WTC11 (cell line): ENCODE data around the gene GGT6.

ENCODE experiments used
- CREM ChIP-seq: sonication (generic); formaldehyde crosslinking; IDR thresholded peaks from 2 replicates; pipeline ENCODE4 v1.8.1; 2022; ENCODE audit warnings: mild to moderate bottlenecking, missing genetic modification reagents, moderate library complexity
- CTCF ChIP-seq: fragments of 200-600 bp; IDR thresholded peaks from 2 replicates; pipeline ENCODE4 v1.8.0; 2022; ENCODE audit warnings: antibody characterized with exemption
- FOXP4 ChIP-seq: sonication (generic); formaldehyde crosslinking; IDR thresholded peaks from 2 replicates; pipeline ENCODE4 v1.8.0; 2022; ENCODE audit warnings: mild to moderate bottlenecking, missing genetic modification reagents
- NFYB ChIP-seq: sonication (generic); formaldehyde crosslinking; conservative IDR thresholded peaks from 2 replicates; pipeline ENCODE4 v1.8.0; 2022; ENCODE audit warnings: low read depth, missing genetic modification reagents
- ZNF121 ChIP-seq: sonication (generic); formaldehyde crosslinking; IDR thresholded peaks from 2 replicates; pipeline ENCODE4 v1.8.0; 2023; ENCODE audit warnings: missing genetic modification reagents
- TF ChIP-seq, protein P1 (sequence below): sonication (generic); formaldehyde crosslinking; IDR thresholded peaks from 2 replicates; pipeline ENCODE4 v1.8.0; 2022; ENCODE audit warnings: mild to moderate bottlenecking, missing genetic modification reagents
- TF ChIP-seq, protein P2 (sequence below): sonication (generic); formaldehyde crosslinking; IDR thresholded peaks from 2 replicates; pipeline ENCODE4 v1.8.1; 2022; ENCODE audit warnings: mild to moderate bottlenecking, missing genetic modification reagents, moderate library complexity, borderline replicate concordance
- TF ChIP-seq, protein P3 (sequence below): sonication (generic); formaldehyde crosslinking; IDR thresholded peaks from 2 replicates; pipeline ENCODE4 v1.8.1; 2022; ENCODE audit warnings: mild to moderate bottlenecking, moderate library complexity, missing genetic modification reagents
- TF ChIP-seq, protein P4 (sequence below): fragments of 250-450 bp; sonication (Bioruptor Pico); IDR thresholded peaks from 2 replicates; pipeline ENCODE4 v2.1.2; 2022; ENCODE audit warnings: mild to moderate bottlenecking, moderate library complexity
- TF ChIP-seq, protein P5 (sequence below): sonication (generic); formaldehyde crosslinking; IDR thresholded peaks from 2 replicates; pipeline ENCODE4 v1.8.1; 2022; ENCODE audit warnings: low read depth, missing genetic modification reagents, borderline replicate concordance

DNA sequence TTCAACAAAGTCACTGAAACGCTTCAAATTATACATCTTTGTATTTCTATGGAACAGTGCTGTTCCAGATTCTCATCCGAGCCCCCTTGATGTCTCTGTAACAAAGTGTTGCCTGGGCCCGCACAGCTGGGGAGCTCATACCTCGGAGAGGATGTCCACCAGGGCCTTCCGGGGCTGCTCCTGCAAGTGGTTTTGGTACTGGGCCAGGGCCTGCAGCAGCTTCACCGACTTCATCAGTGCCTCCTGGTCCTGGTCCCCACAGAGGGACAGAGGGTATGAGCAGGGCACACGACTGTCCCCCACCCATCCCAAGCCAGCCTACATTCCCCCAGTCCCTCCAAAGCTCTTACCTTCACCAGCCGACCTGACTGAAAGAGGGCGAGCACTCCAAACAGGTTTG, 6.7 kb downstream of the GGT6 start:
- TF ChIP-seq CTCF (no peak), FOXP4 (no peak), CREM (CRISPR knock-in tag) (no peak), ZNF121 (CRISPR knock-in tag) (no peak), NFYB (CRISPR knock-in tag) (no peak)
- TF ChIP-seq, protein P1, sequence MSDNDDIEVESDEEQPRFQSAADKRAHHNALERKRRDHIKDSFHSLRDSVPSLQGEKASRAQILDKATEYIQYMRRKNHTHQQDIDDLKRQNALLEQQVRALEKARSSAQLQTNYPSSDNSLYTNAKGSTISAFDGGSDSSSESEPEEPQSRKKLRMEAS (CRISPR knock-in tag) = no peak
- TF ChIP-seq, protein P2, sequence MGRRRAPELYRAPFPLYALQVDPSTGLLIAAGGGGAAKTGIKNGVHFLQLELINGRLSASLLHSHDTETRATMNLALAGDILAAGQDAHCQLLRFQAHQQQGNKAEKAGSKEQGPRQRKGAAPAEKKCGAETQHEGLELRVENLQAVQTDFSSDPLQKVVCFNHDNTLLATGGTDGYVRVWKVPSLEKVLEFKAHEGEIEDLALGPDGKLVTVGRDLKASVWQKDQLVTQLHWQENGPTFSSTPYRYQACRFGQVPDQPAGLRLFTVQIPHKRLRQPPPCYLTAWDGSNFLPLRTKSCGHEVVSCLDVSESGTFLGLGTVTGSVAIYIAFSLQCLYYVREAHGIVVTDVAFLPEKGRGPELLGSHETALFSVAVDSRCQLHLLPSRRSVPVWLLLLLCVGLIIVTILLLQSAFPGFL (CRISPR knock-in tag) = no peak
- TF ChIP-seq, protein P3, sequence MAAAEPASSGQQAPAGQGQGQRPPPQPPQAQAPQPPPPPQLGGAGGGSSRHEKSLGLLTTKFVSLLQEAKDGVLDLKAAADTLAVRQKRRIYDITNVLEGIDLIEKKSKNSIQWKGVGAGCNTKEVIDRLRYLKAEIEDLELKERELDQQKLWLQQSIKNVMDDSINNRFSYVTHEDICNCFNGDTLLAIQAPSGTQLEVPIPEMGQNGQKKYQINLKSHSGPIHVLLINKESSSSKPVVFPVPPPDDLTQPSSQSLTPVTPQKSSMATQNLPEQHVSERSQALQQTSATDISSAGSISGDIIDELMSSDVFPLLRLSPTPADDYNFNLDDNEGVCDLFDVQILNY (CRISPR knock-in tag) = no peak
- TF ChIP-seq, protein P4, sequence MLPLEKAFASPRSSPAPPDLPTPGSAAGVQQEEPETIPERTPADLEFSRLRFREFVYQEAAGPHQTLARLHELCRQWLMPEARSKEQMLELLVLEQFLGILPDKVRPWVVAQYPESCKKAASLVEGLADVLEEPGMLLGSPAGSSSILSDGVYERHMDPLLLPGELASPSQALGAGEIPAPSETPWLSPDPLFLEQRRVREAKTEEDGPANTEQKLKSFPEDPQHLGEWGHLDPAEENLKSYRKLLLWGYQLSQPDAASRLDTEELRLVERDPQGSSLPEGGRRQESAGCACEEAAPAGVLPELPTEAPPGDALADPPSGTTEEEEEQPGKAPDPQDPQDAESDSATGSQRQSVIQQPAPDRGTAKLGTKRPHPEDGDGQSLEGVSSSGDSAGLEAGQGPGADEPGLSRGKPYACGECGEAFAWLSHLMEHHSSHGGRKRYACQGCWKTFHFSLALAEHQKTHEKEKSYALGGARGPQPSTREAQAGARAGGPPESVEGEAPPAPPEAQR (CRISPR knock-in tag) = no peak
- TF ChIP-seq, protein P5, sequence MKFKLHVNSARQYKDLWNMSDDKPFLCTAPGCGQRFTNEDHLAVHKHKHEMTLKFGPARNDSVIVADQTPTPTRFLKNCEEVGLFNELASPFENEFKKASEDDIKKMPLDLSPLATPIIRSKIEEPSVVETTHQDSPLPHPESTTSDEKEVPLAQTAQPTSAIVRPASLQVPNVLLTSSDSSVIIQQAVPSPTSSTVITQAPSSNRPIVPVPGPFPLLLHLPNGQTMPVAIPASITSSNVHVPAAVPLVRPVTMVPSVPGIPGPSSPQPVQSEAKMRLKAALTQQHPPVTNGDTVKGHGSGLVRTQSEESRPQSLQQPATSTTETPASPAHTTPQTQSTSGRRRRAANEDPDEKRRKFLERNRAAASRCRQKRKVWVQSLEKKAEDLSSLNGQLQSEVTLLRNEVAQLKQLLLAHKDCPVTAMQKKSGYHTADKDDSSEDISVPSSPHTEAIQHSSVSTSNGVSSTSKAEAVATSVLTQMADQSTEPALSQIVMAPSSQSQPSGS (CRISPR knock-in tag) = no peak
